ENCODE data around the gene SRGAP2C.
"Not testable (repeated sequence)": the region's sequence is repeated elsewhere in the genome, so short reads cannot be mapped to it uniquely, and the experiment has no call there.

GRCh38 chr1:121157609-121158008 is 27.2 kb upstream of the SRGAP2C start:
- TF ChIP-seq CTCF (IDR thresholded peaks at IDR 0.05); RCOR1 (IDR thresholded peaks at IDR 0.05; ENCODE audit: low read depth, low read length); CHD2 (IDR thresholded peaks at IDR 0.05; ENCODE audit: low read length, partially characterized antibody); CBX8 (IDR thresholded peaks at IDR 0.05); SMC3 (IDR thresholded peaks at IDR 0.05); EP300 (IDR thresholded peaks at IDR 0.05); MAFK (IDR thresholded peaks at IDR 0.05; ENCODE audit: partially characterized antibody); PBX3 (IDR thresholded peaks at IDR 0.05); REST (IDR thresholded peaks at IDR 0.05); BHLHE40 (IDR thresholded peaks at IDR 0.05; ENCODE audit: low read depth, low read length): not testable (repeated sequence)
